Stimulated activated CD8-positive, alpha-beta memory T cell treated with anti-CD3 and anti-CD28 coated beads, Interleukin-7, amount 100 ng/mL, for 48 hours (primary cell): ENCODE data around the gene NPDC1.
"Not testable (repeated sequence)": the region's sequence is repeated elsewhere in the genome, so short reads cannot be mapped to it uniquely, and the experiment has no call there.

Experiments
- DNase-seq, 2 donors: peaks; one replicate each; pipeline ENCODE4 v3.0.0-alpha.2; 2020; ENCODE audit warnings: low read depth in 1 of 2; ENCODE audit errors: extremely low read depth in 1 of 2

The NPDC1 gene

GRCh38 chr9:137041124-137041523 lies 4.9 kb downstream of the NPDC1 start:
- DNase-seq = no peak

GRCh38 chr9:137040568-137040967 lies 5.4 kb downstream of the NPDC1 start:
- DNase-seq = no peak

GRCh38 chr9:137039611-137040366 lies 6.2 kb downstream of the NPDC1 start:
- DNase-seq = no peak

DNA sequence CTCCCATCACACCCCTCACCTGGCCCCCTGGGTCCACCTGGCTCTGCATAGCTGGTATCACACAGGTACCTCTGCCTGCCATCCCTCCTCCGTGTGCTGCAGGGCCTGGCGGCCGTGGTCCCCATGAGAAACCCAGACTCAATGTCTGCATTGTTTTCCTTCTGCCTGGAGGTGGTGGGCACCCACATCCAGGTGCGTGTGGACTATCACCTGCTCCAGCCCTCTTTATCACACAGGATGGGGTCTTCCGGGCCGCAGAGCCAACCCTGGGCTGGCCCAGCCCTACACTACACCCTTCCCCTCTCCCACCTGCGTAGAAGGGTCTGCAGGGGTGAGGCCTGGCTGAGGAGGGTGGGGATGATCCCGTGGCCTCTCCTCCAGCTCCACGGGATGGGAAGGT lies 7.1 kb downstream of the NPDC1 start:
- no peak for DNase-seq

DNA sequence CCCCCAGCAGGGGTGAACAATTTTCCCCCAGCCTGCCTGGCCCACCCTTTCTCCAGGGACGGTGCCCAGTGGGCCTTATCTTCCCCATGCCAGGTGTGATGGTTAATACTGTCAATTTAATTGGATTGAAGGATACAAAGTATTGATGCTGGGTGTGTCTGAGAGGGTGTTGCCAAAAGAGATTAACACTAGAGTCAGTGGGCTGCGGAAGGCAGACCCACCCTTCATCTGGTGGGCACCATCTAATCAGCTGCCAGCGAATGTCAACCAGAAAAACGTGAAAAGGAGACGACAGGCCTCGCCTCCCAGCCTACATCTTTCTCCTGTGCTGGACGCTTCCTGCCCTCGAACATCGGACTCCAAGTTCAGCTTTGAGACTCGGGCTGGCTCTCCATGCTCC lies 8.5 kb downstream of the NPDC1 start:
- no peak for DNase-seq

DNA sequence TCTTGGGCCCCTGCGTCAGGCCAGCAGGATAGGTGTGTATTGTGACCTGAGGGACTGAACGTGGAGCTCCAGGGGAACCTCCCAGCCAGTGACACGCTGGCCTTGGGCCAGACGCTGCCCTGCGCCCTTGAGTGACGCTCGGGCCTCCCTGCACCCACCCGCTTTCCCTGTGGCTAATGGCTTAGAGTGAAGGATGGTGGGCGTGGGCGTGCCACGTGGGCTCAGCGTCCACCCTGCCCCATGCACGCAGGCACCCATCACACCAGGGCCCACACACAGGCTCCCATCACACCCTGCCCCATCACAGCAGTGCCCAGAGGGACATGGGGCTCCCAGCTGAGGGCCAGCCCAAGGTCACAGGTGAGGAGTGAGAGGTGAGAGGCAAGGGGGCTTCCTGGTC lies 8.9 kb downstream of the NPDC1 start:
- DNase-seq = no peak

GRCh38 chr9:137035937-137036336 lies 10.0 kb downstream of the NPDC1 start:
- no peak for DNase-seq

DNA sequence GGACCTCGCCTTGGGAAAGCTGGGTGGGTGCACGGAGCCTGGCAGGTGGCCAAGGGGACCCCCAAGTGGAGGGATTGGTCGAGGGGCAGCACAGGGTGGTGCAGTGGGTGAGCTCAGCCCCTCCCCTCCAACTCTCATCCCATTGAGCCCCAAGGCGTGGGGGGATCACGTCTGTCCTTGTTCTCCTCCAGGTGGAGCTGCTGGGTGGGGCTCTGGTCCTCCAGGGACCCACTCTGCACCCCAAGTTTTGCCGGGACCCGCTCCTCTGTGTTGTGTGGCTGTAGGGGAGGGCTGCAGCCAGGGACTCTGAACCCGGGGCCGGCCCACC lies 10.5 kb downstream of the NPDC1 start:
- DNase-seq = no peak

- DNase-seq = peak; percentile 70 to 82
Observed at GRCh38 chr9:137034709-137035506, 11.1 kb downstream of the NPDC1 start.

DNA sequence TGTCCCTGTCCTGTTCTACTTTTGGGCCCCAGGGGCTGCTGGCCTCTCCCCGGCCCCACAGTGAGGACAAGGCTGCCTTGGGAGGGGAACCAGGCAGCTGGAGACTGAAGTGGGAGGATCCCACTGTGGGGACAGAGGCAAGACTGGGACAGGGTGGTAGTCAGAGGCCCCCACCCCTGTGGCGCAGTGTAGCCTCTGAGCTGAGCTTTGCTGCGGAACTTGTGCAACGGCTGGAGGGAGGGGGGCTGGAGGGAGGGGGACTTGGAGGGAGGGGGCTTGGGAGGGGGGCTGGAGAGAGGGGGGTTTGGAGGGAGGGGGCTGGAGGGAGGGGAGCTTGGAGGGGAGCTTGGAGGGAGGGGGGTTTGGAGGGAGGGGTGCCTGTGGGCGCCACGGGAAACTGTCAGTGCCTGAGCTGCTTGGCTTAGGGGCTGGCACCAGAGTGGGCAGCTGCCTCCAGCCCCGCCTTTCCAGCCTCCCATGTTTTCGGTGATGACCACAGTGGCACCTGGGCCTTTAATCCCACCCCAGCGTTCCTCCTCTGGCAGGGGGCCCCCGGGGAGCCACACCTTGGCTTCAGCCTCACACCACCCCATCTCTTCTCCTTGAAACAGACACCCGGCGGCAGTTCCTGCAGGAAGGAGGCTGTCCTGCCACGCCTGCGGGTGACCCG lies 11.8 kb downstream of the NPDC1 start:
- DNase-seq = no peak

DNA sequence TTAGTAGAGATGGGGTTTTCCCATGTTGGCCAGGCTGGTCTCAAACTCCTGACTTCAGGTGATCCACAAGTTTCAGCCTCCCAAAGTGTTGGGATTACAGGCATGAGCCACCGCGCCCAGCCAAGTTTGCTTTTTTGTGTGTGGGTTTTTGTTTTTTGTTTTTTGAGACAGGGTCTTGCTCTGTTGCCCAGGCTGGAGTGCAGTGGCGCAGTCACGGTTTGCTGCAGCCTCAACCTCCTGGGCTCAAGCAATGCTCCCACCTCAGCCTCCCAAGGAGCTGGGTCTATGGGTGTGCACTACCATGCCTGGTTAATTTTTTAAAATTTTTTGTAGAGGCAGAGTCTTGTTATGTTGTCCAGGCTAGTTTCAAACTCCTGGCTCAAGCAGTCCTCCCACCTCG lies 12.5 kb downstream of the NPDC1 start:
- not testable (repeated sequence) for DNase-seq

- DNase-seq = no peak
Observed at GRCh38 chr9:137032858-137033257, 13.1 kb downstream of the NPDC1 start.

- DNase-seq = peak in 1 of 2 donors; percentile 37
Observed at GRCh38 chr9:137031904-137032640, 13.9 kb downstream of the NPDC1 start, which contains the start of gene FUT7. TSS of gene FUT7 (minus strand) at chr9:137032088. CDS start at chr9:137031991, 97 bp downstream.

DNA sequence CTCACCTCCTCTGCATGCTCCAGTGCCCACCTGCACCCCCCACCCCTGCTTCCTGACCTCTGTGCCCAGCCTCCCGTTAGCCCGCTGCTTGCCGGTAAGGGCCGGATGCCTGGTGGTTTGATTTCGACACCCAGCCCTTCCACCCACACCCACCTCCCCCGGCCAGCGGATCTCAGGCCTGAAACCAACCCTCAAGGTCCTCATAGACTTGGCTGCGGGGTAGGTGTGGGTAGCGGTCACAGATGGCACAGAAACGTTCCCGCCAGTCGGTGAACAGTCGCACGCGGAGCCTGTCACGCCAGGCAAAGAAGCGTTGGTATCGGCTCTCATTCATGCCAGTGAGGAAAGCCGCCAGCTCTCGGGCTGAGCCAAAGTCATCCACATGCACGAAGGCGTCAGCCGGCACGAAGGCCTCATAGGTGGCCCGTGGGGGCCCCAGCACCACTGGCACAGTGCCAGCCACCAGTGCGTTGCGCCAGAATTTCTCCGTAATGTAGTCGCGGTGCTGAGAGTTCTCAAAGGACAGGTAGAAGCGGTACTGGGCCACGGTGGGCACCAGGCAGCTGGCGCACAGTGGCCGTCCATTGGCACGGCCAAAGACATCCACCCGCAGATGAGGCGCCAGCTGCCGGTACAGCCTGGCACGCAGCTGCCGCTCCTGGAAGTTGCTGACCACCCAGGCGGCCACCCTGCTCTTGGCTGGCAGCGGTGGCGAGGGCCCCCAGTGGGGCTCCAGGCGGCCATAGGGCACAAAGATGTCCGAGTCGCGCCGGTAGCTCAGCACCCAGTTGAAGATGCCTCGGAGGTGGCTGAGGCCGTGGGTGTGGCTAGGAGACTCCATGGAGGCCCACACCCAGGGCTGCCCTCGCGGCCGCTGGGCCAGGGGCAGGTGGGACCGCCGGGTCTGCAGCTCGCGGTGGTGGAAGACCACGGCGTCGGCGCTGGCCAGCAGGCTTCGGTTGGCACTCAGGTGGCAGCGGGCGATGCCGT lies 15.1 kb downstream of the NPDC1 start:
- peak in 1 of 2 donors; percentile 58 for DNase-seq

DNA sequence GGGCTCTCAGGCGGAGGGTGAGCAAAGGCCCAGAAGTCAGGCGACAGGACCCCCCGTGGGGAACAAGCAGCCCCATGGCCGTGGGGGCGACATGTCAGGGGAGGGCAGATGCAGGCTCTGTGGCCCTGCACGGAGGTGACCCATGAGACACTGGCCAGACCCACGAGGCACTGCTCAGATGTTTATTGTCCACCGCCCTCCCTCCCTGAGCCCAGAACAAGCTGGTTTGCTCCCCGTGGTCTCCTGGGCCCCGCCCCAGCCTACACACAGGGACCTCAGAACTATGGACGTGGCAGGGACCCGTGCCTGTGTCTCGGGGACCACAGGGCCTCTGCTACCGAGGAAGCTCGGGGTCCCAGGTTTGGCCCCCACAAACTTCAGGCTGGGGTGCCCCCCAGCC lies 16.0 kb downstream of the NPDC1 start:
- no peak for DNase-seq

- DNase-seq = peak in 1 of 2 donors; percentile 69
Observed at GRCh38 chr9:137029058-137029936, 16.7 kb downstream of the NPDC1 start.

DNA sequence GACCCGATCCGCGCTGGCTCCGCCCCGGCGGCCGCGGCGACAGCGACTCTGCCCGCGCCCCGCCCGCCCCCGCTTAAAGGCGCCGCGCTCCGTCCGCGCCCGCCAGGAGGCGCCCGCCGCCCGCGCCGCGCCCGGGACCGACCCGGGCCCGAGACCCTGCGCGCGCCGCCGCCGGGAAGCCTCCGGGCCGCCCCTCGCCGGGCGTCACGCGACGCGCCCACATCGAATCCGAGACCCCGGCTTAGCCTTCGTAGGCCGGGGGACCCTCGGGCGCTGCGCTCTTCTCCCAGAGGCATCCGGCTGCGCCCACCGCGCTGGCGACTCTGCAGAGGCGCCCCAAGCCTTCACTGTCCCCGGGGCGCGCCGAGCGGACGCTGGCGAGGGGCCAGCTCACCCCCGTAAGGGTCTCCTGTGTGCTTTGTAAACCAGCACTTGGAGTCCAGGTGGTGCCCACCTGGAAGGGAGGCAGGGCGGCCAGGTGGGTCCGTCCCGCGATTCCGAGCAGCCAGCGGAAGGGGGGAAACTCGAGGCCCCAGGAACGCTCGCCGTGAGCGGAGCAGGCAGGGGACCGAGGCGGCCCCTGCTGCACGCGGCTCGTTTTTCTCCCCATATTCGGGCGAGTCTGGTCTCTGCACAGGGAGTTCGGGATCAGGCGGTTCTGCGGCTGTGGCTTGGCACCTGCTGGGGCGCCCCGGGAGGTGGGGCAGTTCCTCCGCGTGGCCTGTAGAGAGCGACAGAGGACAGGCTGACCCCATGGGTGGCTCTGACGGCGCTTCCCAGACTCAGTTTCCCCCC lies 17.5 kb downstream of the NPDC1 start:
- peak in 1 of 2 donors; percentile 40 for DNase-seq
